ENCODE results near the gene SCLY. TPM values are rescaled to one million over a fixed set of nuclear protein-coding genes. Genes with fewer than 3 reads are reported as not detected.

Gene SCLY
- 23.3 to 25.5 TPM (median 24.6 TPM) in 5 replicates for total RNA-seq (2022; extraction: Qiagen RNA extraction; ENCODE audit: low read depth)

GRCh38 chr2:238060542-238061314 lies at the start of gene SCLY:
TSS of gene SCLY (plus strand) at chr2:238061001. CDS start at chr2:238061055, 54 bp downstream.

GRCh38 chr2:238100049-238100820 lies 39.4 kb downstream of the SCLY start, which contains the start of gene ESPNL:
TSS of gene ESPNL (plus strand) at chr2:238100340. CDS start at chr2:238100420, 80 bp downstream.

GRCh38 chr2:238138331-238139195 lies 77.8 kb downstream of the SCLY start, which contains the start of gene KLHL30:
TSS of gene KLHL30 (plus strand) at chr2:238138668. CDS start at chr2:238140755, 2,087 bp downstream.

Other genes starting within 250 kb of the SCLY start
- 0.09 TPM in 1 of 5 replicates, not detected in the others for gene RAMP1, start 201.4 kb upstream of the SCLY start, total RNA-seq (2022; extraction: Qiagen RNA extraction; ENCODE audit: low read depth)
- 40.8 to 57.8 TPM (median 53.1 TPM) in 5 replicates for gene UBE2F, start 94.0 kb upstream of the SCLY start, total RNA-seq (2022; extraction: Qiagen RNA extraction; ENCODE audit: low read depth)
- gene ESPNL, start 39.3 kb downstream of the SCLY start, total RNA-seq (2022; extraction: Qiagen RNA extraction; ENCODE audit: low read depth): 0.13 to 0.37 TPM (median 0.18 TPM) in 4 of 5 replicates, not detected in the other
- gene KLHL30, start 77.7 kb downstream of the SCLY start, total RNA-seq (2022; extraction: Qiagen RNA extraction; ENCODE audit: low read depth): 0.05 to 0.19 TPM (median 0.07 TPM) in 5 replicates
- 6.3 to 8.2 TPM (median 6.9 TPM) in 5 replicates for gene ERFE, start 98.0 kb downstream of the SCLY start, total RNA-seq (2022; extraction: Qiagen RNA extraction; ENCODE audit: low read depth)
- gene ILKAP, start 142.7 kb downstream of the SCLY start, total RNA-seq (2022; extraction: Qiagen RNA extraction; ENCODE audit: low read depth): 36.0 to 46.8 TPM (median 42.3 TPM) in 5 replicates
- gene HES6, start 179.0 kb downstream of the SCLY start, total RNA-seq (2022; extraction: Qiagen RNA extraction; ENCODE audit: low read depth): 7.8 to 15.2 TPM (median 13.7 TPM) in 5 replicates
- gene PER2, start 227.6 kb downstream of the SCLY start, total RNA-seq (2022; extraction: Qiagen RNA extraction; ENCODE audit: low read depth): 3.0 to 3.6 TPM (median 3.3 TPM) in 5 replicates

All from A549 treated with CpdA at 1 μM for 4 hours (cell line).